Motor neuron (in vitro differentiated cells): Measurements from ENCODE around the gene TRAF3. TPM values are rescaled to one million over a fixed set of nuclear protein-coding genes. Genes with fewer than 3 reads are reported as not detected.
A peak's percentile ranks its signal among the peaks of the same experiment; 100 is the strongest.

ENCODE experiments used
- ATAC-seq, 8 experiments: fragments of 200-7000 bp; cut with Tn5 transposase; replicated peaks in 6 of 8; 2 replicates each; pipeline ENCODE4 v1.8.0; 2021; ENCODE audit warnings: mild to moderate bottlenecking in 8 of 8, moderate library complexity in 8 of 8
- H3K27ac ChIP-seq, 2 donors: fragments of 250-450 bp; sonication (Bioruptor Pico); 2 replicates each; pipeline ENCODE4 v1.9.0; 2021; ENCODE audit warnings: antibody characterized with exemption in 2 of 2, mild to moderate bottlenecking in 2 of 2, moderate library complexity in 1 of 2
- H3K4me1 ChIP-seq, 2 donors: fragments of 250-450 bp; sonication (Bioruptor Pico); replicated peaks in 1 of 2; 2 replicates each; pipeline ENCODE4 v1.6.1; 2021; ENCODE audit warnings: antibody characterized with exemption in 2 of 2, mild to moderate bottlenecking in 2 of 2, moderate library complexity in 1 of 2
- H3K4me3 ChIP-seq, 5 donors: fragments of 250-450 bp; sonication (Bioruptor Pico); 2 replicates each; pipeline ENCODE4 v1.9.0; 2021; ENCODE audit warnings: antibody characterized with exemption in 5 of 5, mild to moderate bottlenecking in 5 of 5, moderate library complexity in 4 of 5
- WGBS, 10 experiments: fragments of 450-650 bp; shearing (Covaris generic); methylation state at CpG; one replicate each; pipeline ENCODE4 v1.0.0; 2022; 5-methylcytosine and 5-hydroxymethylcytosine counted together
- in situ Hi-C, 9 experiments: fragments of 400-800 bp; cut with MboI; loops; one replicate each; pipeline ENCODE4 v1.15.0; 2021; ENCODE audit warnings: low sequenced_read_pairs in 9 of 9, low pct_unique_long_range_greater_than_20kb in 2 of 9; ENCODE audit not compliant: unreplicated experiment in 9 of 9
- total RNA-seq, 8 experiments: library from RNA; unstranded; fragments of 300-600 nt; gene quantifications; 2 replicates each; pipeline versions ENCODE4 v1.2.3 to v1.2.4, GENCODE V29; 2022

TRAF3 gene
- total RNA-seq, 8 experiments from 2014 or later, result 12.7 to 35.7 (median 17.7) TPM

- H3K4me1 ChIP-seq, result no peaks in the 10 kb centered on the region
- WGBS, 10 experiments, result 80 to 94% (median 87%) methylated on average over 3 to 6 of the region's 10 CpGs; no CpG with 5 or more reads in 7 of the 10 experiments
- in situ Hi-C loops, result no loop called here
- ATAC-seq, result no peak
- H3K27ac ChIP-seq, result no peak overlapping the region
- H3K4me3 ChIP-seq, result no peak overlapping the region
Observed at GRCh38 chr14:102941419-102942011, 164.3 kb downstream of the TRAF3 start.

- in situ Hi-C loops, result no loop called here
- ATAC-seq, result peak in 1 of 8 experiments; percentile 8
- no peak overlapping the region for H3K4me3 ChIP-seq
- H3K27ac ChIP-seq, result no peak overlapping the region
- H3K4me1 ChIP-seq, result no peaks in the 10 kb centered on the region
- WGBS, 10 experiments, result 20 to 100% (median 100%) methylated on average over 1 to 4 of the region's 13 CpGs; no CpG with 5 or more reads in 6 of the 10 experiments
Observed at GRCh38 chr14:102942069-102942468, 164.8 kb downstream of the TRAF3 start.

GRCh38 chr14:102943454-102943853 is 166.2 kb downstream of the TRAF3 start:
- no peaks in the 10 kb centered on the region for H3K4me1 ChIP-seq
- WGBS, 10 experiments, result 93 to 100% (median 100%) methylated on average over 2 to 4 of the region's 16 CpGs; no CpG with 5 or more reads in 6 of the 10 experiments
- ATAC-seq, result no peak
- in situ Hi-C loops, result no loop called here
- H3K27ac ChIP-seq, result no peak overlapping the region
- H3K4me3 ChIP-seq, result no peak overlapping the region

GRCh38 chr14:102943979-102944378 is 166.7 kb downstream of the TRAF3 start:
- ATAC-seq, result no peak
- Histone ChIP-seq H3K4me1 (no peaks in the 10 kb centered on the region), H3K4me3 (no peak overlapping the region), H3K27ac (no peak overlapping the region)
- in situ Hi-C loops, result no loop called here
- 94 to 100% (median 100%) methylated on average over 2 to 7 of the region's 15 CpGs; no CpG with 5 or more reads in 6 of the 10 experiments for WGBS, 10 experiments

GRCh38 chr14:102944448-102945330 is 167.4 kb downstream of the TRAF3 start:
- Histone ChIP-seq H3K4me3 (no peak overlapping the region), H3K27ac (no peak overlapping the region), H3K4me1 (no peaks in the 10 kb centered on the region)
- 80 to 100% (median 84%) methylated on average over 1 to 8 of the region's 36 CpGs; no CpG with 5 or more reads in 3 of the 10 experiments for WGBS, 10 experiments
- ATAC-seq, result peak in 3 of 8 experiments; percentile 14 to 23 (median 18)
- in situ Hi-C loops, result no loop called here

GRCh38 chr14:102945346-102946130 is 168.3 kb downstream of the TRAF3 start:
- 80 to 100% (median 86%) methylated on average over 3 to 22 of the region's 29 CpGs; no CpG with 5 or more reads in 2 of the 10 experiments for WGBS, 10 experiments
- in situ Hi-C loops, result no loop called here
- ATAC-seq, result no peak
- Histone ChIP-seq H3K4me3 (no peak overlapping the region), H3K27ac (no peak overlapping the region), H3K4me1 (no peaks in the 10 kb centered on the region)

- 70 to 100% (median 98%) methylated on average over 1 to 11 of the region's 27 CpGs; no CpG with 5 or more reads in 1 of the 10 experiments for WGBS, 10 experiments
Observed at GRCh38 chr14:102947321-102948103, 170.3 kb downstream of the TRAF3 start.

GRCh38 chr14:102948698-102949061 is 171.4 kb downstream of the TRAF3 start:
- peak in 1 of 8 experiments; percentile 17 for ATAC-seq
- WGBS, 10 experiments, result 100% methylated on average over 2 to 3 of the region's 9 CpGs; no CpG with 5 or more reads in 8 of the 10 experiments
- in situ Hi-C loops, result no loop called here

More at GRCh38 chr14:102947321-102948103, 170.3 kb downstream of the TRAF3 start:
- Histone ChIP-seq H3K4me1 (no peaks in the 10 kb centered on the region), H3K27ac (no peak overlapping the region), H3K4me3 (no peak overlapping the region)
- in situ Hi-C loops, result no loop called here
- no peak for ATAC-seq

GRCh38 chr14:102949062-102949800 is 172.0 kb downstream of the TRAF3 start:
- Histone ChIP-seq H3K4me1 (no peaks in the 10 kb centered on the region), H3K27ac (no peak overlapping the region), H3K4me3 (no peak overlapping the region)
- peak in 3 of 8 experiments; percentile 72 to 87 (median 79) for ATAC-seq
- WGBS, 10 experiments, result 28 to 100% (median 94%) methylated on average over 2 to 16 of the region's 28 CpGs; no CpG with 5 or more reads in 2 of the 10 experiments
- in situ Hi-C loops, result no loop called here

More at GRCh38 chr14:102948698-102949061, 171.4 kb downstream of the TRAF3 start:
- Histone ChIP-seq H3K27ac (no peak overlapping the region), H3K4me1 (no peaks in the 10 kb centered on the region), H3K4me3 (no peak overlapping the region)

GRCh38 chr14:102949801-102950451 is 172.7 kb downstream of the TRAF3 start:
- 20 to 100% (median 82%) methylated on average over 1 to 11 of the region's 23 CpGs; no CpG with 5 or more reads in 4 of the 10 experiments for WGBS, 10 experiments
- Histone ChIP-seq H3K4me1 (no peaks in the 10 kb centered on the region), H3K27ac (no peak overlapping the region), H3K4me3 (no peak overlapping the region)
- peak in 3 of 8 experiments; percentile 15 to 78 (median 53) for ATAC-seq
- in situ Hi-C loops, result no loop called here

- no peak overlapping the region for H3K4me3 ChIP-seq
Observed at GRCh38 chr14:102951034-102951433, 173.8 kb downstream of the TRAF3 start.

More at GRCh38 chr14:102951034-102951433, 173.8 kb downstream of the TRAF3 start:
- ATAC-seq, result no peak
- Histone ChIP-seq H3K27ac (no peak overlapping the region), H3K4me1 (no peaks in the 10 kb centered on the region)
- in situ Hi-C loops, result no loop called here
- WGBS, 10 experiments, result 88 to 100% (median 93%) methylated on average over 1 to 8 of the region's 10 CpGs; no CpG with 5 or more reads in 5 of the 10 experiments
